Stomach (tissue), 9 donors: ENCODE measurements around the gene HELT. TPM values are rescaled to one million over a fixed set of nuclear protein-coding genes. Genes with fewer than 3 reads are reported as not detected.
"Not testable (repeated sequence)": the region's sequence is repeated elsewhere in the genome, so short reads cannot be mapped to it uniquely, and the experiment has no call there.

Experiments used
- DNase-seq, 2 donors: peaks; one replicate each; pipeline versions ENCODE4 v3.0.0 to v3.0.0-alpha.2; 2013 to 2019
- H3K27ac ChIP-seq, 5 donors: fragments of 200-600 bp in 4 of 5; sonication (generic) in 4 of 5; one replicate each; pipeline ENCODE4 v1.5.1; 2013 to 2019; ENCODE audit warnings: mild to moderate bottlenecking in 1 of 5, moderate library complexity in 1 of 5
- H3K27me3 ChIP-seq, 3 donors: fragments of 200-600 bp; sonication (generic); one replicate each; pipeline ENCODE4 v1.5.1; 2017 to 2019; ENCODE audit warnings: mixed run types in 1 of 3
- H3K36me3 ChIP-seq, 4 donors: fragments of 200-600 bp; sonication (generic); 1 replicate in 3 of 4; 2 replicates in 1 of 4; pipeline ENCODE4 v1.5.1; 2016 to 2019
- H3K4me1 ChIP-seq, 4 donors: fragments of 200-600 bp; sonication (generic); one replicate each; pipeline ENCODE4 v1.5.1; 2016 to 2019
- H3K4me3 ChIP-seq, 4 donors: fragments of 200-600 bp; sonication (generic) in 3 of 4; one replicate each; pipeline ENCODE4 v1.5.1; 2016 to 2019; ENCODE audit warnings: mild to moderate bottlenecking in 1 of 4
- H3K9me3 ChIP-seq, 4 donors: fragments of 200-600 bp; sonication (generic); one replicate each; pipeline ENCODE4 v1.5.1; 2016 to 2019
- EP300 ChIP-seq: sonication (generic); formaldehyde crosslinking; IDR thresholded peaks from one replicate; pipeline ENCODE4 v1.6.1; 2017; ENCODE audit warnings: antibody characterized with exemption
- POLR2A ChIP-seq, 4 donors: fragments of 450-650 bp; IDR thresholded peaks; one replicate each; pipeline ENCODE4 v1.6.1; 2016; ENCODE audit warnings: antibody characterized with exemption in 4 of 4, control low read depth in 2 of 4, mild to moderate bottlenecking in 1 of 4, moderate library complexity in 1 of 4
- POLR2AphosphoS5 ChIP-seq, 3 donors: sonication (generic); formaldehyde crosslinking; IDR thresholded peaks; one replicate each; pipeline ENCODE4 v1.6.1; 2016; ENCODE audit warnings: antibody characterized with exemption in 3 of 3
- WGBS, 5 donors: extraction: QIAGEN DNeasy Blood & Tissue Kit in 3 of 5; methylation state at CpG; one replicate each; pipeline versions ENCODE4 v1.1.5 to v1.1.7; 2013 to 2018; 5-methylcytosine and 5-hydroxymethylcytosine counted together
- intact Hi-C: fragments of 100-400 bp; cut with DNase I; formaldehyde crosslinking; loops from one replicate; pipeline ENCODE4 v1.15.1; 2023; ENCODE audit warnings: low total_unique reads
- polyA plus RNA-seq, 3 donors: library from polyadenylated mRNA; stranded (reverse); fragments of 200-250 nt; gene quantifications; one replicate each; pipeline ENCODE4 v1.2.3, GENCODE V29; 2013
- total RNA-seq, 5 donors: library from RNA; depleted of rRNA; stranded (reverse); fragments of >200 nt; gene quantifications; one replicate each; pipeline versions ENCODE4 v1.1.0 to v1.2.3, GENCODE V29; 2014 to 2016
- TF ChIP-seq, protein P1 (sequence below), 7 experiments: fragments of 450-650 bp in 4 of 7; fragments of 200-600 bp in 3 of 7; sonication (generic) in 3 of 7; IDR thresholded peaks; one replicate each; pipeline ENCODE4 v1.5.1; 2016 to 2019; ENCODE audit warnings: antibody characterized with exemption in 7 of 7, control low read depth in 2 of 7, mild to moderate bottlenecking in 1 of 7
- donor health status: healthy with polysubstance abuse.
- donor health status: Bipolar disorder and iron deficiency.
- donor health status: healthy.

HELT gene
- total and polyA plus RNA-seq, 8 donors, result not detected

DNA sequence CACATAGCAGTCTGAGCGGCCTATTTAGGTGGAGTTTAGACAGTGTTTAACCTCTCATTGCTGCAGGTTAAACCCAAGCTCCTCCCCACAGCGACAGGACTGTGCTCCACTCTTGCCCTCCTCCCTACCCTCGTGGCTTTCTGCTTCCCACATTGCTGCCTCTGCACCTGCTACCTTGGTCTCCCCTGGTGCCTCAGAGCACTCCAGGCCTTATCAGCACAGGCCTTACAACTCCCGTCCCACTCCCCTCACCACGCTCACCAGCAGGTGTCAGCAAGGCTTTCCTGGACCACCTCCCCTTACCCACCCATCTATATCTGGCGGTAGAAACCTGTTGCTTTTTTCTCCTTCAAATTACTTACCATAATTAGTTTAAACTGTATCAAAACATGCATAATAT is 18.6 kb downstream of the HELT start:
- 66 to 79% (median 77%) methylated on average over 6 of the region's 6 CpGs for WGBS, 5 donors
- H3K4me1 ChIP-seq, result peaks cover 0 to 8% (median 4%) of the 10 kb centered on the region in 4 donors
- intact Hi-C loops, result loop anchor here (10.0 kb wide), 1 partner anchor 98 kb away; no protein-coding TSS in a partner anchor

DNA sequence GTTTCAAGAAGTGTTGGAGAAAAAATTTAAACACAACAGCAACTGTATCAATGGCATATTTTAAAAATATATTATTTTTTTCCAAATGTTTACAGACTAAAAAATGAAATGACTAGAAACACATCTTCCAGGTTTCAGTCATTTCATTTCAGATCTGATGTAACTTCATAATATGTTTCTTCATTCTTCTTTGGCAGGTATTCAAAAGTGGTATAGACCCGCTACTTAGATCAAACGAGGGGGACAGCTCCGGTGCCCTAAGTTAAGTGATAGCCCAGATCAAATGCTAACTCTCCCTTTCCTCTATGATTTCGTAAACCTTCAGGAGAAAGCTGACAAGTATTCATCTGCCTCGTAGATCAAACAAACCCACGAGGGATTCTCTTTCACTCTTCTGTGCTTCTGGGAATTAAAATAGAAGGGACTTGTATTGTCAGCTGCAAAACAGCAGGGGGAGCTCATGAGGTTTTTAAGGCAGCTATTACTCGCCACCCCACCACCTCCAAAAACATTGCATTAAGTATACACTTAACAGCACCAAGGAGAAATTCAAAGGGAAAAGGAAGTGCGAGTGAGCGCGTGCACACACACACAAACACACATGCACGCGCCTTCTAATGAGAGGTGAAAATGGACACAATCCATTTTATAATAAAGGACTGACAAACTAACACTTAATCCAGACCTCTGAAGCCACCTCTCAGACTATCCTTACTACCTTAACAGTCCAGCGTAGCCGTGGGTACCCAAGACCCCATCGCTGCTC is 21.4 kb downstream of the HELT start:
- WGBS, 5 donors, result 12 to 16% (median 15%) methylated on average over 15 of the region's 15 CpGs
- Histone ChIP-seq H3K4me3 (peak overlapping the region in 1 of 4 donors; percentile 3), H3K27me3 (peaks cover 0 to 6% (median 0%) of the 10 kb centered on the region in 3 donors), H3K36me3 (no peaks in the 10 kb centered on the region), H3K4me1 (peaks cover 0 to 8% (median 4%) of the 10 kb centered on the region in 4 donors), H3K27ac (no peak overlapping the region), H3K9me3 (no peaks in the 10 kb centered on the region)
- TF ChIP-seq, protein P1, sequence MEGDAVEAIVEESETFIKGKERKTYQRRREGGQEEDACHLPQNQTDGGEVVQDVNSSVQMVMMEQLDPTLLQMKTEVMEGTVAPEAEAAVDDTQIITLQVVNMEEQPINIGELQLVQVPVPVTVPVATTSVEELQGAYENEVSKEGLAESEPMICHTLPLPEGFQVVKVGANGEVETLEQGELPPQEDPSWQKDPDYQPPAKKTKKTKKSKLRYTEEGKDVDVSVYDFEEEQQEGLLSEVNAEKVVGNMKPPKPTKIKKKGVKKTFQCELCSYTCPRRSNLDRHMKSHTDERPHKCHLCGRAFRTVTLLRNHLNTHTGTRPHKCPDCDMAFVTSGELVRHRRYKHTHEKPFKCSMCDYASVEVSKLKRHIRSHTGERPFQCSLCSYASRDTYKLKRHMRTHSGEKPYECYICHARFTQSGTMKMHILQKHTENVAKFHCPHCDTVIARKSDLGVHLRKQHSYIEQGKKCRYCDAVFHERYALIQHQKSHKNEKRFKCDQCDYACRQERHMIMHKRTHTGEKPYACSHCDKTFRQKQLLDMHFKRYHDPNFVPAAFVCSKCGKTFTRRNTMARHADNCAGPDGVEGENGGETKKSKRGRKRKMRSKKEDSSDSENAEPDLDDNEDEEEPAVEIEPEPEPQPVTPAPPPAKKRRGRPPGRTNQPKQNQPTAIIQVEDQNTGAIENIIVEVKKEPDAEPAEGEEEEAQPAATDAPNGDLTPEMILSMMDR (IDR thresholded peaks at IDR 0.05), result peak in 5 of 7 experiments; percentile 69 to 93 (median 83)
- TF ChIP-seq POLR2A (IDR thresholded peaks at IDR 0.05), result no peak
- peak; percentile 67 to 81 for DNase-seq
- intact Hi-C loops, result loop anchor here (10.0 kb wide), 2 partner anchors 55 to 95 kb away; no protein-coding TSS in a partner anchor

More for the DNA sequence above, 18.6 kb downstream of the HELT start:
- no peak for TF ChIP-seq EP300
- TF ChIP-seq POLR2A (IDR thresholded peaks at IDR 0.05), result no peak
- TF ChIP-seq, protein P1 (IDR thresholded peaks at IDR 0.05), result no peak
- no peak for TF ChIP-seq POLR2AphosphoS5 (IDR thresholded peaks at IDR 0.05)
- peaks cover 0 to 15% (median 0%) of the 10 kb centered on the region in 3 donors for H3K27me3 ChIP-seq
- no peaks in the 10 kb centered on the region for H3K9me3 ChIP-seq
- H3K27ac ChIP-seq, result no peak overlapping the region
- DNase-seq, result no peak
- no peaks in the 10 kb centered on the region for H3K36me3 ChIP-seq
- H3K4me3 ChIP-seq, result no peak overlapping the region

DNA sequence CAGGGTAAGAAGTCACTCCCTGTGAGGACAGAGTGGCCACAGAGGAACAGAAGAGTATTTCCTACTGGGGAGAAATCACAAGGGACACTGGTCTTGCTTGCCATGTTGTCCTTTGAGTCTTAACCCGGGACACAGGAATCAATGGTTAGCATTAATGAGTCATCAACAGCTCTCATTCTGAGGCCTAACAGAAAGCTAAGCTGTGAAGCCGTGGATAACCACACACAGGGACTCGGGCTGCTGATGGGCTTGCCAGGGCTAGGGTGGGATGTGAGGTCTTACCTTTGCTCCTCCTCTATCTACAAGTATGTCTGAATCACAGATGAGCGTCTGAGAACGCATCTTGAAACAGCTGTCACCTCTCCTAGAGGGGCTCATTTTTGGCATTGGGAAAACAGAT is 22.2 kb downstream of the HELT start:
- no peak overlapping the region for H3K27ac ChIP-seq
- no peaks in the 10 kb centered on the region for H3K36me3 ChIP-seq
- H3K4me1 ChIP-seq, result peaks cover 0 to 8% (median 4%) of the 10 kb centered on the region in 4 donors
- peaks cover 0 to 10% (median 0%) of the 10 kb centered on the region in 3 donors for H3K27me3 ChIP-seq
- no peak for DNase-seq
- H3K4me3 ChIP-seq, result no peak overlapping the region
- H3K9me3 ChIP-seq, result no peaks in the 10 kb centered on the region
- intact Hi-C loops, result loop anchor here (10.0 kb wide), 1 partner anchor 54 kb away; no protein-coding TSS in a partner anchor
- WGBS, 5 donors, result 74 to 80% (median 76%) methylated on average over 5 of the region's 5 CpGs
- TF ChIP-seq POLR2AphosphoS5 (IDR thresholded peaks at IDR 0.05) (no peak), EP300 (no peak), POLR2A (IDR thresholded peaks at IDR 0.05) (no peak)
- TF ChIP-seq, protein P1 (IDR thresholded peaks at IDR 0.05), result no peak

DNA sequence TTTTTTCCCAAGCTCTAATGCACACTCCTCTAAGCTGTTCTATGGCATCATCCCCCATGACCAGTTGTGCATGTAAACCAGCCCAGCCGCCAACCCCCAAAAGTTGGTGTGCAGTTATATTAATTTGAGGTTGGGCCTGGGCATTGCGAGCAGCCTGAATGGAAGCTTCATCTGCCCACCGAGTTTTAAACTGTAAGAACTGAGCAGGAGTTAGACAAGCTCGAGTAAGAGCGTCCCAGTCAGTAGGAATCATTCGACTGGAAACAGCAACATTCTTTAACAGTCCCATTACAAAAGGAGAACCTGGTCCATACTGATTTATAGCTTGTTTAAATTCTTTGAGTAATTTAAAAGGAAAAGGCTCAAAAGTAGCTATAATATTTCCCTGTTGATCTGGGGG is 32.0 kb downstream of the HELT start:
- H3K27ac ChIP-seq, DNase-seq, H3K27me3 ChIP-seq, H3K4me1 ChIP-seq, intact Hi-C loops, H3K4me3 ChIP-seq, H3K9me3 ChIP-seq, H3K36me3 ChIP-seq: not testable (repeated sequence)
- WGBS, 5 donors, result 73 to 87% (median 81%) methylated on average over 6 of the region's 6 CpGs

DNA sequence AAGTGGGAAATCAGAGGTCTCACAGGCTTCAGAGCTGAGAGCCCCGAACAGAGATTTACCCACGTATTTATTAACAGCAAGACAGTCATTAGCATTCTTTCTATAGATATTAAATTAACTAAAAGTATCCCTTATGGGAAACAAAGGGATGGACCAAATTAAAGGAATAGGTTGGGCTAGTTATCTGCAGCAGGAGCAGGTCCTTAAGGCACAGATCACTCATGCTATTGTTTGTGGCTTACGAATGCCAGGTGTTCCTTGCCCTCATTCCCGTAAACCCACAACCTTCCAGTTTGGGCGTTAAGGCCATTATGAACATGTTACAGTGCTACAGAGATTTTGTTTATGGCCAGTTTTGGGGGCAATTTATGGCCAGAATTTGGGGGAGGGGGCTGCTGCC is 33.0 kb downstream of the HELT start:
- not testable (repeated sequence) for H3K4me3 ChIP-seq
- 91 to 98% (median 97%) methylated on average over 5 of the region's 5 CpGs for WGBS, 5 donors

More for the DNA sequence above, 33.0 kb downstream of the HELT start:
- DNase-seq, intact Hi-C loops, H3K9me3 ChIP-seq, H3K27ac ChIP-seq, H3K27me3 ChIP-seq, H3K36me3 ChIP-seq, H3K4me1 ChIP-seq: not testable (repeated sequence)
